Measurements from ENCODE around the gene MT1X. TPM values are rescaled to one million over a fixed set of nuclear protein-coding genes. Genes with fewer than 3 reads are reported as not detected.
A peak's percentile ranks its signal among the peaks of the same experiment; 100 is the strongest.

The MT1X gene
- total and polyA plus RNA-seq, 2 of the 13 experiments (the other 11 are each of a cell fraction or from before 2014, with no cell fraction given) = 19.7 to 288 TPM

GRCh38 chr16:56657555-56658326 is 24.5 kb upstream of the MT1X start, which contains the start of gene MT1F (continued):
- no peak; the same call in 1 of the 2 replicates for TF ChIP-seq ARID4A (CRISPR knock-in tag; IDR thresholded peaks at IDR 0.05; ENCODE audit: borderline replicate concordance)
- no peak for TF ChIP-seq ZNF264 (CRISPR knock-in tag; IDR thresholded peaks at IDR 0.05)
- no peak for TF ChIP-seq THAP11 (CRISPR knock-in tag; IDR thresholded peaks at IDR 0.05)
- peak; percentile 76 for TF ChIP-seq ZBTB7B (CRISPR knock-in tag; IDR thresholded peaks at IDR 0.05)
- TF ChIP-seq ZFP90 (CRISPR knock-in tag; IDR thresholded peaks at IDR 0.05; ENCODE audit: borderline replicate concordance) = peak; percentile 75; the same call in 1 of the 2 replicates
- no peak for TF ChIP-seq SUZ12 (IDR thresholded peaks at IDR 0.05; ENCODE audit: low read depth, low read length)
- peak; percentile 14 for TF ChIP-seq MYC (CRISPR knock-in tag; IDR thresholded peaks at IDR 0.05; ENCODE audit: borderline replicate concordance)
- TF ChIP-seq AHDC1 (CRISPR knock-in tag; IDR thresholded peaks at IDR 0.05; ENCODE audit: borderline replicate concordance) = no peak
- TF ChIP-seq THAP7 (CRISPR knock-in tag; IDR thresholded peaks at IDR 0.05) = no peak
- TF ChIP-seq SIX4 (CRISPR knock-in tag; IDR thresholded peaks at IDR 0.05) = no peak
- TF ChIP-seq JARID2 (CRISPR knock-in tag; IDR thresholded peaks at IDR 0.05; ENCODE audit: insufficient replicate concordance) = no peak
- no peak for TF ChIP-seq ZNF33B (CRISPR knock-in tag; IDR thresholded peaks at IDR 0.05)
- TF ChIP-seq ZNF343 (CRISPR knock-in tag; IDR thresholded peaks at IDR 0.05) = no peak
- TF ChIP-seq NFYC (CRISPR knock-in tag; IDR thresholded peaks at IDR 0.05) = 0 out of 2 replicates have a peak, but pooled peaks have one; percentile 16
- no peak for TF ChIP-seq HCFC1 (IDR thresholded peaks at IDR 0.05; ENCODE audit: low read depth, low read length)
- TF ChIP-seq ZNF629 (CRISPR knock-in tag; conservative IDR thresholded peaks at IDR 0.05) = no peak
- TF ChIP-seq ZNF225 (CRISPR knock-in tag; IDR thresholded peaks at IDR 0.05) = no peak; the same call in 1 of the 2 replicates

Measured in HepG2 (cell line).